ENCODE results near the gene RABGAP1L. TPM values are rescaled to one million over a fixed set of nuclear protein-coding genes. Genes with fewer than 3 reads are reported as not detected.

RABGAP1L gene
- total RNA-seq, 2 experiments from 2014 or later: 59.8 to 67.6 TPM

DNA sequence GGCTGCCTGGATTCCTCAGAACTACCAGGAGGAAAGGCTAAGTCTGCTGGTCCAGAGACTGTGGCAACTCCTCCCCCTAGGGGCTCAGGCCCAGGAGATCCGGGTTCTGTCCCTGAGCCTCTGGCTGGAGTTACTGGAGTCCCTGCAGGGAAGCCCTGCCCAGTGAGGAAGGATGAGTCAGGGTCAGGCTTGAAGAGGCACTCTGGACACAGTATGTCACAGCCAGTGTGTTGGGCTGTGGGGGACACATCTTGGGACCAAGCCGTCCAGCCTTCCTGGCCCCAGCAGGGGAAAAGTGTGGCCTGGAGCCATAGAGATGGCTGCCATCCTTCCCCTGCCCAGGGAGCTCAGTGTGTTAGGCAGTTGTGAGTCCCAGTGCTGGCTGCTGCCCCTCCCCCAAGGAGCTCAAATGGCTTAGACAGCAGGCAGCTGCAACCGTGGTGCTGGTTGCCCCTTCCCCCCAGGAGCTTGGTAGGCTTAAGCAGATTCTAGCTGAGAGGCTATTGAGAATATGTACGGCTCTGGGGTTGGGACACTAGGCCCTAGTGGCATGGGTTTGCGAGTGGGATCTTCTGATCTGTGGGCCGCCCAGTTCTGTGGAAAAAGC, 28.2 kb upstream of the RABGAP1L start:
- no peaks in the 10 kb centered on the region for H3K4me1 ChIP-seq (ENCODE audit: insufficient read depth, low read length)
- no peaks in the 10 kb centered on the region for H3K27me3 ChIP-seq (ENCODE audit: control insufficient read depth in 1 of 2, insufficient read depth in 2 of 2, low read length in 2 of 2)
- CTCF ChIA-PET: no interaction called here
- ATAC-seq (ENCODE audit: poor library complexity) (no peak), DNase-seq (no peak)
- intact Hi-C loops (cut with DNase I, micrococcal nuclease): no loop called here
- H3K36me3 ChIP-seq (ENCODE audit: insufficient read depth, low read length): no peaks in the 10 kb centered on the region
- Mint-ChIP-seq H3K4me1 (ENCODE audit: low read depth) (no peaks in the 10 kb centered on the region), H3K36me3 (ENCODE audit: low read depth) (no peaks in the 10 kb centered on the region), H3K9me3 (peaks cover 10% of the 10 kb centered on the region), H3K4me3 (no peak overlapping the region), H3K27me3 (no peaks in the 10 kb centered on the region), H3K27ac (no peak overlapping the region)
- POLR2A ChIA-PET: no interaction called here
- H3K4me3 ChIP-seq (ENCODE audit: low read length): no peak overlapping the region
- H3K27ac ChIP-seq (ENCODE audit: low read depth in 1 of 2, low read length in 2 of 2): no peak overlapping the region
- TF ChIP-seq, protein P1, sequence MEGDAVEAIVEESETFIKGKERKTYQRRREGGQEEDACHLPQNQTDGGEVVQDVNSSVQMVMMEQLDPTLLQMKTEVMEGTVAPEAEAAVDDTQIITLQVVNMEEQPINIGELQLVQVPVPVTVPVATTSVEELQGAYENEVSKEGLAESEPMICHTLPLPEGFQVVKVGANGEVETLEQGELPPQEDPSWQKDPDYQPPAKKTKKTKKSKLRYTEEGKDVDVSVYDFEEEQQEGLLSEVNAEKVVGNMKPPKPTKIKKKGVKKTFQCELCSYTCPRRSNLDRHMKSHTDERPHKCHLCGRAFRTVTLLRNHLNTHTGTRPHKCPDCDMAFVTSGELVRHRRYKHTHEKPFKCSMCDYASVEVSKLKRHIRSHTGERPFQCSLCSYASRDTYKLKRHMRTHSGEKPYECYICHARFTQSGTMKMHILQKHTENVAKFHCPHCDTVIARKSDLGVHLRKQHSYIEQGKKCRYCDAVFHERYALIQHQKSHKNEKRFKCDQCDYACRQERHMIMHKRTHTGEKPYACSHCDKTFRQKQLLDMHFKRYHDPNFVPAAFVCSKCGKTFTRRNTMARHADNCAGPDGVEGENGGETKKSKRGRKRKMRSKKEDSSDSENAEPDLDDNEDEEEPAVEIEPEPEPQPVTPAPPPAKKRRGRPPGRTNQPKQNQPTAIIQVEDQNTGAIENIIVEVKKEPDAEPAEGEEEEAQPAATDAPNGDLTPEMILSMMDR (IDR thresholded peaks at IDR 0.05): no peak
- peaks cover 0 to 9% of the 10 kb centered on the region in 2 experiments for H3K9me3 ChIP-seq (ENCODE audit: control insufficient read depth in 1 of 2, insufficient read depth in 1 of 2, low read length in 2 of 2)

DNA sequence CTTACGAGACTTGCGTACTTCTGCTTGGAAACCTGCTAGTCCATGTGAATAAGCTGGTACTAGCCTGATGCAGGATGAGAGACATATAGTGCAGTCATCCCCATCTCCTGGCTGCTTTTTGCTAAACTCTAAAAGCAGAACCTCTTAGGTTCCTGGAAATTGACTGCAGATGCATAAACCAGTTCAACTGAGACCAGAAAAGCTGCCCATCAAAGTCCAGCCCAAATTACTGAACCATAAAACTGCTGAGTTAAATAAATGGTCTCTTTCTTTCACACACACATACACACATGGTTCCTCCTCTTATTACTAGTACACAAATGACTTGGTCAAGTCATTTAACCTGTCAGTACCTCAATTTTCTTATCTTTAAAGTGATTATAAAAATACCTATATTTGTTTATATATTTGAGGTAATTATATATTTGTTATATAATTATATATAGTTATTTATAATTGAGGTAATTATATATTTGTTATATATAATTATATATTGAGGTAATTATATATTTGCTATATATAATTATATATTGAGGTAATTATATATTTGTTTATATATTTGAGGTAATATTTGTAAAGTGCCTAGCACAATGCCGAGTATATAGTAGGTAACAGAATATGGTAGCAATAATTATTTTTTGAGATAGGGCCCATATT, 25.2 kb upstream of the RABGAP1L start:
- CTCF ChIA-PET: interaction anchor here (0.6 kb wide), 1 partner anchor 645 kb away, joined by 5 read pairs; no protein-coding TSS in a partner anchor

DNA sequence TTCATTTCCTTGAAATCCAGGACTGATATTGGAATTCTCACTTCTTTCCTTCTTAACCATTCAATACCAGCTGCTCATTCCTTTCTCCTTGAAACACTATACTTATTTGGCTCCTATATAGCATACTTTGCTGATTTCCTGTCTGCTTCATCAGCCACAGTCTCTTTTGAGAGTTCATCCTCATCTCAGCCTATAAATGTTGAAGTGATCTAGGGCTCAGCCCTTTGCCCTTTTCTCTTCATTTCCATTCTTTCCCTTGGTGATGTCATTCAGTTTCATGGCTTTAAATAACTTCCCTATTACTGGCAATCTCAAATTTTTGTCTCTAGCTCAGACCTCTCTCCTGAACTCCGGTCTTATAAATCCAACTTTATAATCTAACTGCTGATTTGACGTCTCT, 24.1 kb upstream of the RABGAP1L start:
- Histone ChIP-seq H3K4me3 (ENCODE audit: low read length) (no peak overlapping the region), H3K27ac (ENCODE audit: low read depth in 1 of 2, low read length in 2 of 2) (no peak overlapping the region), H3K4me1 (ENCODE audit: insufficient read depth, low read length) (no peaks in the 10 kb centered on the region), H3K27me3 (ENCODE audit: control insufficient read depth in 1 of 2, insufficient read depth in 2 of 2, low read length in 2 of 2) (no peaks in the 10 kb centered on the region), H3K36me3 (ENCODE audit: insufficient read depth, low read length) (no peaks in the 10 kb centered on the region), H3K9me3 (ENCODE audit: control insufficient read depth in 1 of 2, insufficient read depth in 1 of 2, low read length in 2 of 2) (peaks cover 0 to 9% of the 10 kb centered on the region in 2 experiments)
- ChIA-PET CTCF (no interaction called here), POLR2A (no interaction called here)
- Mint-ChIP-seq H3K36me3 (ENCODE audit: low read depth) (no peaks in the 10 kb centered on the region), H3K27me3 (no peaks in the 10 kb centered on the region), H3K27ac (no peak overlapping the region), H3K9me3 (peaks cover 4% of the 10 kb centered on the region), H3K4me3 (no peak overlapping the region), H3K4me1 (ENCODE audit: low read depth) (no peaks in the 10 kb centered on the region)
- intact Hi-C loops (cut with DNase I, micrococcal nuclease): no loop called here
- DNase-seq (no peak), ATAC-seq (ENCODE audit: poor library complexity) (no peak)
- TF ChIP-seq, protein P1 (IDR thresholded peaks at IDR 0.05): no peak

More for the DNA sequence above, 25.2 kb upstream of the RABGAP1L start:
- no peak overlapping the region for H3K27ac Mint-ChIP-seq
- intact Hi-C loops (cut with DNase I, micrococcal nuclease): no loop called here
- no peak for ATAC-seq (ENCODE audit: poor library complexity)
- TF ChIP-seq, protein P1 (IDR thresholded peaks at IDR 0.05): no peak
- peaks cover 10% of the 10 kb centered on the region for H3K9me3 Mint-ChIP-seq
- H3K27ac ChIP-seq (ENCODE audit: low read depth in 1 of 2, low read length in 2 of 2): no peak overlapping the region
- no peak overlapping the region for H3K4me3 ChIP-seq (ENCODE audit: low read length)
- no peaks in the 10 kb centered on the region for H3K27me3 Mint-ChIP-seq
- H3K4me1 ChIP-seq (ENCODE audit: insufficient read depth, low read length): no peaks in the 10 kb centered on the region
- no peaks in the 10 kb centered on the region for H3K27me3 ChIP-seq (ENCODE audit: control insufficient read depth in 1 of 2, insufficient read depth in 2 of 2, low read length in 2 of 2)
- no peaks in the 10 kb centered on the region for H3K36me3 Mint-ChIP-seq (ENCODE audit: low read depth)
- no peak for DNase-seq
- H3K4me3 Mint-ChIP-seq: no peak overlapping the region
- no peaks in the 10 kb centered on the region for H3K36me3 ChIP-seq (ENCODE audit: insufficient read depth, low read length)
- POLR2A ChIA-PET: no interaction called here
- H3K4me1 Mint-ChIP-seq (ENCODE audit: low read depth): no peaks in the 10 kb centered on the region
- peaks cover 0 to 9% of the 10 kb centered on the region in 2 experiments for H3K9me3 ChIP-seq (ENCODE audit: control insufficient read depth in 1 of 2, insufficient read depth in 1 of 2, low read length in 2 of 2)

Data from CD4-positive, alpha-beta T cell (primary cell).